LNCaP clone FGC (cell line): ENCODE results near the gene LSS.

Source experiments
- DNase-seq: peaks from one replicate; pipeline ENCODE4 v3.0.0-alpha.2; 2011; ENCODE audit warnings: low read depth
- H3K4me3 ChIP-seq: 2 replicates; pipeline ENCODE4 v1.5.1; 2011; ENCODE audit warnings: mild to moderate bottlenecking, low read depth, low read length, control low read depth
- CTCF ChIP-seq: IDR thresholded peaks from 2 replicates; pipeline ENCODE4 v1.5.1; 2012; ENCODE audit warnings: mild to moderate bottlenecking; ENCODE audit not compliant: control insufficient read depth, insufficient read depth; ENCODE audit errors: extremely low read depth

Gene LSS

GRCh38 chr21:46153247-46154154 is 75.1 kb downstream of the LSS start:
- no peak overlapping the region for H3K4me3 ChIP-seq
- DNase-seq: no peak
- TF ChIP-seq CTCF: peak; percentile 49

DNA sequence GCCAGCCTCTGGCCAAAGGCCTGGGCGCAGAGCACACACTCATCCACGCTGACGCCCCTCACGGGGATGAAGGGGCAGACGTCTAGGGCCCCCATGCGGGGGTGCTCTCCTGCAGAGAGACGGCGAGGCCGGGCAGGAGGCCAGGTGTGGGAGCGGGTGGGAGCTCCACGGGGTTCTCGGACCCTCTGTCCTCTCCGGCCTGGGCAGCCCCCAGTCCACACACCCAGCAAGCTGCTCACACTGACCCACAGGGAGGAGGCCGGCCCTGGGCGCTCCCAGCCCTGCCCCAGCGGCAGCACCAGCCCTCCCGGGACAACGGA is 75.7 kb downstream of the LSS start:
- no peak for TF ChIP-seq CTCF
- DNase-seq: no peak
- no peak overlapping the region for H3K4me3 ChIP-seq

GRCh38 chr21:46151989-46152926 is 76.3 kb downstream of the LSS start:
- no peak for DNase-seq
- TF ChIP-seq CTCF: no peak
- no peak overlapping the region for H3K4me3 ChIP-seq

- no peak for DNase-seq
- no peak for TF ChIP-seq CTCF
- no peak overlapping the region for H3K4me3 ChIP-seq
Measured at GRCh38 chr21:46151261-46151988, 77.1 kb downstream of the LSS start.

- TF ChIP-seq CTCF: no peak
- DNase-seq: no peak
- H3K4me3 ChIP-seq: no peak overlapping the region
Measured at GRCh38 chr21:46150491-46151121, 78.0 kb downstream of the LSS start.

GRCh38 chr21:46150073-46150472 is 78.5 kb downstream of the LSS start:
- TF ChIP-seq CTCF: no peak
- no peak for DNase-seq

More at GRCh38 chr21:46150073-46150472, 78.5 kb downstream of the LSS start:
- H3K4me3 ChIP-seq: no peak overlapping the region
